ENCODE measurements around the gene CMTM3.
"Not testable (repeated sequence)": the region's sequence is repeated elsewhere in the genome, so short reads cannot be mapped to it uniquely, and the experiment has no call there.

The CMTM3 gene

GRCh38 chr16:66604376-66605176 lies at the start of gene CMTM3:
CMTM3 (plus strand) TSS chr16:66604704; CDS start chr16:66604806, 102 bp downstream.
- peak; percentile 73 for DNase-seq

GRCh38 chr16:66560107-66560506 lies 44.4 kb upstream of the CMTM3 start:
- DNase-seq, result no peak

- no peak for DNase-seq
These were observed 43.0 kb upstream of the CMTM3 start for GRCh38 chr16:66561381-66562080.

- DNase-seq, result no peak
These were observed 42.1 kb upstream of the CMTM3 start for GRCh38 chr16:66562409-66562808.

- DNase-seq, result no peak
These were observed 41.5 kb upstream of the CMTM3 start for GRCh38 chr16:66562986-66563385.

GRCh38 chr16:66563574-66564334 lies 40.8 kb upstream of the CMTM3 start:
- no peak for DNase-seq

- no peak for DNase-seq
These were observed 38.2 kb upstream of the CMTM3 start, which contains the start of gene CMTM1 for GRCh38 chr16:66566051-66566901. CMTM1 (plus strand) TSS chr16:66566439; CDS start chr16:66566514, 75 bp downstream.

GRCh38 chr16:66567270-66567669 lies 37.2 kb upstream of the CMTM3 start:
- DNase-seq, result not testable (repeated sequence)

GRCh38 chr16:66568355-66568754 lies 36.1 kb upstream of the CMTM3 start:
- no peak for DNase-seq

- DNase-seq, result no peak
These were observed 35.4 kb upstream of the CMTM3 start for GRCh38 chr16:66569131-66569530.

- DNase-seq, result no peak
These were observed 34.6 kb upstream of the CMTM3 start for GRCh38 chr16:66569827-66570405.

- DNase-seq, result no peak
These were observed 32.1 kb upstream of the CMTM3 start for GRCh38 chr16:66572356-66572755.

GRCh38 chr16:66574081-66574480 lies 30.4 kb upstream of the CMTM3 start:
- DNase-seq, result no peak

- no peak for DNase-seq
These were observed 30.0 kb upstream of the CMTM3 start for GRCh38 chr16:66574531-66574930.

GRCh38 chr16:66575060-66575459 lies 29.4 kb upstream of the CMTM3 start:
- DNase-seq, result no peak

- DNase-seq, result no peak
These were observed 28.2 kb upstream of the CMTM3 start for GRCh38 chr16:66576296-66576695.

GRCh38 chr16:66578651-66579531 lies 25.6 kb upstream of the CMTM3 start, which contains the start of gene CMTM2:
CMTM2 (plus strand) TSS chr16:66579463; CDS start chr16:66579608, 145 bp downstream.
- DNase-seq, result peak; percentile 8

GRCh38 chr16:66580605-66581209 lies 23.8 kb upstream of the CMTM3 start:
- DNase-seq, result no peak

- no peak for DNase-seq
These were observed 23.1 kb upstream of the CMTM3 start for GRCh38 chr16:66581246-66581952.
